HEK293T (cell line): Measurements from ENCODE around the gene BLOC1S5.

Experiments
- ELF4 ChIP-seq: fragments of 450-650 bp; IDR thresholded peaks from 2 replicates; pipeline ENCODE4 v1.6.1; 2017; ENCODE audit warnings: antibody characterized with exemption
- FOXA1 ChIP-seq: fragments of 450-650 bp; IDR thresholded peaks from 2 replicates; pipeline ENCODE4 v1.6.1; 2016; ENCODE audit warnings: mild to moderate bottlenecking
- FOXK2 ChIP-seq: fragments of 450-650 bp; IDR thresholded peaks from 2 replicates; pipeline ENCODE4 v1.6.1; 2016; ENCODE audit warnings: mild to moderate bottlenecking
- L3MBTL2 ChIP-seq: fragments of 450-650 bp; conservative IDR thresholded peaks from 2 replicates; pipeline ENCODE4 v1.6.1; 2016; ENCODE audit warnings: mild to moderate bottlenecking
- TARDBP ChIP-seq: fragments of 450-650 bp; IDR thresholded peaks from 2 replicates; pipeline ENCODE4 v1.6.1; 2016
- TF ChIP-seq, protein P1 (sequence below): fragments of 450-650 bp; IDR thresholded peaks from 2 replicates; pipeline ENCODE4 v1.6.1; 2016

DNA sequence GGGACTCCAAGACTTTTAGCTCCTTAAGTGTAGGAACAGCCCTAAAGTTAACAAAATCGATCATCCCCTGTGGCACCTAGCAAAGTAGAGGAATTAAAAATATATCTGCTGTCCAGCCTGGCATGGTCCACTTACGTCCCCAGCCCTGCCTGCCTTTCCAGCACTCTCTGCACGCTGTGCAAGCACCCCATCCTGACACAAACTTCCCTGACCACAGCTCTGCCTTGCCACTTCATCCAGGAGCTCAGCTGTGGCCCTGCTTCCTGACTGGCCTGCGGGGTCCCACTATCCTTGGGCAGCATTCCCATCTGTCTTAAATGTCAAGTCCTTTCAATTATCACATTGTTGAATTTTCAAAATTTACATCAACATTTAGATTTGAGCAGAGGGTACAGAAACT, 39.0 kb downstream of the BLOC1S5 start:
- no peak for TF ChIP-seq ELF4
- TF ChIP-seq, protein P1, sequence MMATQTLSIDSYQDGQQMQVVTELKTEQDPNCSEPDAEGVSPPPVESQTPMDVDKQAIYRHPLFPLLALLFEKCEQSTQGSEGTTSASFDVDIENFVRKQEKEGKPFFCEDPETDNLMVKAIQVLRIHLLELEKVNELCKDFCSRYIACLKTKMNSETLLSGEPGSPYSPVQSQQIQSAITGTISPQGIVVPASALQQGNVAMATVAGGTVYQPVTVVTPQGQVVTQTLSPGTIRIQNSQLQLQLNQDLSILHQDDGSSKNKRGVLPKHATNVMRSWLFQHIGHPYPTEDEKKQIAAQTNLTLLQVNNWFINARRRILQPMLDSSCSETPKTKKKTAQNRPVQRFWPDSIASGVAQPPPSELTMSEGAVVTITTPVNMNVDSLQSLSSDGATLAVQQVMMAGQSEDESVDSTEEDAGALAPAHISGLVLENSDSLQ, result no peak
- TF ChIP-seq L3MBTL2, result no peak
- TF ChIP-seq FOXA1, result no peak
- no peak for TF ChIP-seq TARDBP
- no peak for TF ChIP-seq FOXK2
